NCI-H1417 (cell line): ENCODE measurements around the gene SYNC.
"Not testable (repeated sequence)": the region's sequence is repeated elsewhere in the genome, so short reads cannot be mapped to it uniquely, and the experiment has no call there.

ENCODE experiments used
- DNase-seq, 3 experiments: peaks; one replicate each; lab custom pipeline; 2025; lab: John Stamatoyannopoulos, UW

SYNC gene

GRCh38 chr1:32724678-32725614 is 22.4 kb upstream of the SYNC start:
- DNase-seq = no peak

- no peak for DNase-seq
Measured at GRCh38 chr1:32719681-32720275, 17.2 kb upstream of the SYNC start.

GRCh38 chr1:32718527-32718926 is 16.0 kb upstream of the SYNC start:
- no peak for DNase-seq

GRCh38 chr1:32718036-32718435 is 15.5 kb upstream of the SYNC start:
- DNase-seq = no peak

GRCh38 chr1:32717503-32717902 is 14.9 kb upstream of the SYNC start:
- no peak for DNase-seq

GRCh38 chr1:32716312-32717148 is 14.0 kb upstream of the SYNC start:
- DNase-seq = peak; percentile 96 to 98 (median 96)

- no peak for DNase-seq
Measured at GRCh38 chr1:32715901-32716311, 13.3 kb upstream of the SYNC start.

- no peak for DNase-seq
Measured at GRCh38 chr1:32714277-32714676, 11.7 kb upstream of the SYNC start.

GRCh38 chr1:32713081-32713480 is 10.5 kb upstream of the SYNC start:
- DNase-seq = no peak

- DNase-seq = not testable (repeated sequence)
Measured at GRCh38 chr1:32711221-32711620, 8.7 kb upstream of the SYNC start.

- no peak for DNase-seq
Measured at GRCh38 chr1:32709476-32709875, 6.9 kb upstream of the SYNC start.

GRCh38 chr1:32709075-32709474 is 6.5 kb upstream of the SYNC start:
- peak in 1 of 3 experiments; percentile 57 for DNase-seq

GRCh38 chr1:32706491-32706890 is 3.9 kb upstream of the SYNC start:
- no peak for DNase-seq

GRCh38 chr1:32705516-32705915 is 2.9 kb upstream of the SYNC start:
- no peak for DNase-seq

GRCh38 chr1:32703479-32704291 is 1.1 kb upstream of the SYNC start:
- no peak for DNase-seq

- peak in 2 of 3 experiments; percentile 28 to 55 for DNase-seq
Measured at GRCh38 chr1:32701951-32702598, 495 bp downstream of the SYNC start.

- no peak for DNase-seq
Measured at GRCh38 chr1:32701421-32701911, 1.1 kb downstream of the SYNC start.

- not testable (repeated sequence) for DNase-seq
Measured at GRCh38 chr1:32696996-32697395, 5.6 kb downstream of the SYNC start.

GRCh38 chr1:32696041-32696440 is 6.5 kb downstream of the SYNC start:
- no peak for DNase-seq

GRCh38 chr1:32695098-32695904 is 7.3 kb downstream of the SYNC start:
- DNase-seq = no peak
